HCT116 (cell line): ENCODE data around the gene GPM6B. TPM values are rescaled to one million over a fixed set of nuclear protein-coding genes. Genes with fewer than 3 reads are reported as not detected.

Source experiments
- ATAC-seq: fragments of 200-7000 bp; cut with Tn5 transposase; 2 replicates; pipeline ENCODE4 v1.9.1; 2020; ENCODE audit warnings: mild to moderate bottlenecking, moderate library complexity
- BruUV-seq: library from RNA; stranded (reverse); fragments of 400-500 nt; replicated peaks from 2 replicates; lab custom pipeline; 2021; lab: Mats Ljungman, UMichigan
- CTCF ChIA-PET: fragments of 300-600 bp; sonication (Branson Sonifier 250); formaldehyde crosslinking; loops from one replicate; lab custom pipeline; 2021; ENCODE audit warnings: antibody characterized with exemption; lab: Charles Lee
- POLR2A ChIA-PET: fragments of 300-600, 350-600 bp; sonication (Branson Sonifier 250); formaldehyde crosslinking; loops from one replicate; lab custom pipeline; 2021; ENCODE audit warnings: antibody characterized with exemption; lab: Charles Lee
- RAD21 ChIA-PET, 2 experiments: fragments of 300-600 bp; sonication (Branson Sonifier 250); formaldehyde crosslinking; loops; one replicate each; lab custom pipeline; 2023; ENCODE audit warnings: low total read pairs in 2 of 2; ENCODE audit not compliant: uncharacterized antibody in 2 of 2, unreplicated experiment in 2 of 2, low non-redundant PET in 1 of 2; lab: Charles Lee
- DNase-seq: peaks from one replicate; pipeline ENCODE4 v3.0.0-alpha.2; 2010; ENCODE audit warnings: low read depth, low spot score
- H2AFZ ChIP-seq: fragments of 200-600 bp; shearing (Covaris generic), sonication (generic); 2 replicates; pipeline ENCODE4 v1.6.1; 2017; ENCODE audit warnings: low read depth, mixed run types, mixed read lengths, antibody characterized with exemption, low read length; ENCODE audit not compliant: poor library complexity, severe bottlenecking
- H3K27ac ChIP-seq: 2 replicates; pipeline ENCODE4 v1.5.1; 2012; ENCODE audit warnings: low read depth, low read length
- H3K27me3 ChIP-seq: fragments of 200-600 bp; sonication (generic); 2 replicates; pipeline ENCODE4 v1.6.1; 2016; ENCODE audit warnings: mixed run types, low read length, mixed read lengths; ENCODE audit not compliant: insufficient read depth
- H3K36me3 ChIP-seq, 2 experiments: fragments of 200-500 bp in 1 of 2; fragments of 200-600 bp in 1 of 2; sonication (Bioruptor generic) in 1 of 2; sonication (generic) in 1 of 2; 2 replicates each; pipeline versions ENCODE4 v1.5.1 to v1.6.1; 2014 to 2016; ENCODE audit warnings: low read length in 2 of 2, inconsistent platforms in 1 of 2, mixed read lengths in 1 of 2, mixed run types in 1 of 2; ENCODE audit not compliant: insufficient read depth in 2 of 2, control insufficient read depth in 1 of 2
- H3K4me1 ChIP-seq, 2 experiments: fragments of 200-600 bp in 1 of 2; sonication (generic) in 1 of 2; 2 replicates each; pipeline versions ENCODE4 v1.5.1 to v1.6.1; 2012 to 2017; ENCODE audit warnings: low read length in 2 of 2, inconsistent platforms in 1 of 2, mild to moderate bottlenecking in 1 of 2, mixed read lengths in 1 of 2, mixed run types in 1 of 2, moderate library complexity in 1 of 2; ENCODE audit not compliant: insufficient read depth in 2 of 2, control insufficient read depth in 1 of 2
- H3K4me2 ChIP-seq: fragments of 200-600 bp; sonication (generic); 2 replicates; pipeline ENCODE4 v1.6.1; 2017; ENCODE audit warnings: mixed run types, low read length, mixed read lengths
- H3K4me3 ChIP-seq, 2 experiments: fragments of 200-600 bp in 1 of 2; sonication (generic) in 1 of 2; replicated peaks in 1 of 2; 2 replicates each; pipeline ENCODE4 v1.5.1; 2011 to 2016; ENCODE audit warnings: low read length in 2 of 2, control low read depth in 1 of 2, low read depth in 1 of 2, mild to moderate bottlenecking in 1 of 2, mixed read lengths in 1 of 2, mixed run types in 1 of 2
- H3K79me2 ChIP-seq: fragments of 200-600 bp; sonication (generic); 2 replicates; pipeline ENCODE4 v1.6.1; 2017; ENCODE audit warnings: mild to moderate bottlenecking, mixed run types, low read length, moderate library complexity, mixed read lengths; ENCODE audit not compliant: insufficient read depth
- H3K9ac ChIP-seq: fragments of 200-600 bp; sonication (generic); 2 replicates; pipeline ENCODE4 v1.6.1; 2016; ENCODE audit warnings: low read length, mixed read lengths
- H3K9me2 ChIP-seq: fragments of 200-600 bp; sonication (generic), shearing (Covaris generic); 2 replicates; pipeline ENCODE4 v1.6.1; 2017; ENCODE audit warnings: mixed run types, mild to moderate bottlenecking, moderate library complexity; ENCODE audit not compliant: insufficient read depth
- H3K9me3 ChIP-seq, 2 experiments: fragments of 200-500 bp in 1 of 2; fragments of 200-600 bp in 1 of 2; sonication (Bioruptor generic) in 1 of 2; sonication (generic) in 1 of 2; 2 replicates each; pipeline ENCODE4 v1.6.1; 2014 to 2017; ENCODE audit warnings: low read length in 2 of 2, mixed read lengths in 2 of 2, inconsistent platforms in 1 of 2, low read depth in 1 of 2, mild to moderate bottlenecking in 1 of 2, mixed run types in 1 of 2, moderate library complexity in 1 of 2; ENCODE audit not compliant: control insufficient read depth in 1 of 2, insufficient read depth in 1 of 2
- H4K20me1 ChIP-seq: fragments of 200-600 bp; sonication (generic), shearing (Covaris generic); 2 replicates; pipeline ENCODE4 v1.6.1; 2017; ENCODE audit warnings: mixed run types, mild to moderate bottlenecking, moderate library complexity; ENCODE audit not compliant: insufficient read depth
- CEBPB ChIP-seq: IDR thresholded peaks from 2 replicates; pipeline ENCODE4 v1.6.1; 2012; ENCODE audit warnings: low read depth
- EGR1 ChIP-seq: IDR thresholded peaks from 2 replicates; pipeline ENCODE4 v1.6.1; 2012; ENCODE audit warnings: low read depth
- EZH2 ChIP-seq: fragments of 200-600 bp; sonication (generic); IDR thresholded peaks from 2 replicates; pipeline ENCODE4 v1.6.1; 2017; ENCODE audit warnings: antibody characterized with exemption, mixed run types
- FOSL1 ChIP-seq: IDR thresholded peaks from 2 replicates; pipeline ENCODE4 v1.6.1; 2012; ENCODE audit warnings: low read depth
- POLR2A ChIP-seq: IDR thresholded peaks from 2 replicates; pipeline ENCODE4 v1.7.0; 2011; ENCODE audit warnings: borderline replicate concordance; ENCODE audit not compliant: insufficient read depth, insufficient read length; ENCODE audit errors: extremely low read depth
- POLR2AphosphoS5 ChIP-seq: IDR thresholded peaks from 2 replicates; pipeline ENCODE4 v1.6.1; 2011; ENCODE audit warnings: mild to moderate bottlenecking, low read depth, low read length, moderate library complexity
- RAD21 ChIP-seq: IDR thresholded peaks from 2 replicates; pipeline ENCODE4 v1.6.1; 2012; ENCODE audit warnings: low read depth, mild to moderate bottlenecking
- SIN3A ChIP-seq: IDR thresholded peaks from 2 replicates; pipeline ENCODE4 v1.6.1; 2012; ENCODE audit warnings: low read depth
- SRF ChIP-seq: IDR thresholded peaks from 2 replicates; pipeline ENCODE4 v1.6.1; 2012; ENCODE audit warnings: low read depth
- TCF7L2 ChIP-seq: IDR thresholded peaks from 2 replicates; pipeline ENCODE4 v1.7.0; 2011; ENCODE audit warnings: borderline replicate concordance, inconsistent platforms; ENCODE audit not compliant: insufficient read depth, insufficient read length; ENCODE audit errors: extremely low read depth
- ZBTB33 ChIP-seq: IDR thresholded peaks from 2 replicates; pipeline ENCODE4 v1.6.1; 2011; ENCODE audit warnings: mild to moderate bottlenecking, low read length, moderate library complexity; ENCODE audit not compliant: insufficient replicate concordance; ENCODE audit errors: extremely low read depth
- intact Hi-C: fragments of 100-400 bp; cut with micrococcal nuclease; formaldehyde crosslinking; loops from 2 replicates; pipeline ENCODE4 v1.10.0; 2022
- total RNA-seq: library from RNA; stranded (reverse); gene quantifications from one replicate; pipeline ENCODE4 v1.2.1, GENCODE V29; 2021; ENCODE audit not compliant: unreplicated experiment
- TF ChIP-seq, protein P1 (sequence below): IDR thresholded peaks from 2 replicates; pipeline ENCODE4 v1.6.1; 2012; ENCODE audit warnings: low read depth
- TF ChIP-seq, protein P2 (sequence below): IDR thresholded peaks from 2 replicates; pipeline ENCODE4 v1.6.1; 2012

GPM6B gene
- total RNA-seq, 1 experiment from 2014 or later, result 0.07 TPM

DNA sequence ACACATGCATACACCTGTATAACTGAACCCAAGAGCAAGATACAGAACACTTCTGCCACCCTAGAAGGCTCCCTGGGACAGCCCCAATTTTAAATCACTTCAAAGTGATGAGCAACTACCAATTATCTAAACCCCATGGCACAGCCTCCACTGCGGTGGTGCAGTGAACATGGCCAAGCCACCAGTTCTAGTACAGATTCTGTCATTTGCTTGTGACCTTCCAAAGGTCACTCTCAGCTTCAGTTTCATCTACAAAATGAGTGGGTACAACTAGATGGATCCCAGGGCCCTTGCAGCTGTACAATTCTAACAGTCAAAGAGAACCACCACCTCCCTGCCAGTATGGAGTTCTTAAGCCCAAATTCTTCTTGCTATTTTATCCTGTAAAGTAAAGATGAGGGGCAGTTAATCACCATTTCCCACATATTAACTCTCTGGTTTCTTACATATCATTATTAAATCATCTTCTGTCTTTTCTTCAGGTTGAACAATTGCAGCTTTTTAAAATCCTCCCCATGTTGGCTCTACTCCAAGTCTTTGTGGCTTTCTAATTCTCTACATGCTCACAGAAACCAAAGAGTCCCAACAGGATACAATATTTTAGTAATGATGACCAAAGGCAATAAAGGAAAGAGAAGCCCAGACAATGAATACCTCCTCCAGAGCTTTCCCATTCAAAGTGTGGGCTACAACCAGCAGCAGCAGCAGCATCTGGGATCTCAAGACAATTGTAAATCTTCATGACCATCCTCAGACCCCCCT is 39.0 kb upstream of the GPM6B start:
- Histone ChIP-seq H3K27ac (no peak overlapping the region), H3K4me2 (no peak overlapping the region), H3K36me3 (no peaks in the 10 kb centered on the region), H3K9ac (no peak overlapping the region), H3K9me2 (no peaks in the 10 kb centered on the region), H2AFZ (no peak overlapping the region), H4K20me1 (no peaks in the 10 kb centered on the region), H3K9me3 (no peaks in the 10 kb centered on the region), H3K79me2 (no peaks in the 10 kb centered on the region), H3K4me3 (no peak overlapping the region), H3K27me3 (0 out of 2 replicates have a peak, but pooled peaks cover 3% of the 10 kb centered on the region), H3K4me1 (no peaks in the 10 kb centered on the region)
- intact Hi-C loops, result no loop called here
- no TSS peak for BruUV-seq
- DNase-seq, result no peak
- CTCF ChIA-PET, result no interaction called here
- POLR2A ChIA-PET, result no interaction called here
- TF ChIP-seq ZBTB33, result no peak
- no peak for TF ChIP-seq POLR2AphosphoS5
- no peak for TF ChIP-seq RAD21
- TF ChIP-seq, protein P1, sequence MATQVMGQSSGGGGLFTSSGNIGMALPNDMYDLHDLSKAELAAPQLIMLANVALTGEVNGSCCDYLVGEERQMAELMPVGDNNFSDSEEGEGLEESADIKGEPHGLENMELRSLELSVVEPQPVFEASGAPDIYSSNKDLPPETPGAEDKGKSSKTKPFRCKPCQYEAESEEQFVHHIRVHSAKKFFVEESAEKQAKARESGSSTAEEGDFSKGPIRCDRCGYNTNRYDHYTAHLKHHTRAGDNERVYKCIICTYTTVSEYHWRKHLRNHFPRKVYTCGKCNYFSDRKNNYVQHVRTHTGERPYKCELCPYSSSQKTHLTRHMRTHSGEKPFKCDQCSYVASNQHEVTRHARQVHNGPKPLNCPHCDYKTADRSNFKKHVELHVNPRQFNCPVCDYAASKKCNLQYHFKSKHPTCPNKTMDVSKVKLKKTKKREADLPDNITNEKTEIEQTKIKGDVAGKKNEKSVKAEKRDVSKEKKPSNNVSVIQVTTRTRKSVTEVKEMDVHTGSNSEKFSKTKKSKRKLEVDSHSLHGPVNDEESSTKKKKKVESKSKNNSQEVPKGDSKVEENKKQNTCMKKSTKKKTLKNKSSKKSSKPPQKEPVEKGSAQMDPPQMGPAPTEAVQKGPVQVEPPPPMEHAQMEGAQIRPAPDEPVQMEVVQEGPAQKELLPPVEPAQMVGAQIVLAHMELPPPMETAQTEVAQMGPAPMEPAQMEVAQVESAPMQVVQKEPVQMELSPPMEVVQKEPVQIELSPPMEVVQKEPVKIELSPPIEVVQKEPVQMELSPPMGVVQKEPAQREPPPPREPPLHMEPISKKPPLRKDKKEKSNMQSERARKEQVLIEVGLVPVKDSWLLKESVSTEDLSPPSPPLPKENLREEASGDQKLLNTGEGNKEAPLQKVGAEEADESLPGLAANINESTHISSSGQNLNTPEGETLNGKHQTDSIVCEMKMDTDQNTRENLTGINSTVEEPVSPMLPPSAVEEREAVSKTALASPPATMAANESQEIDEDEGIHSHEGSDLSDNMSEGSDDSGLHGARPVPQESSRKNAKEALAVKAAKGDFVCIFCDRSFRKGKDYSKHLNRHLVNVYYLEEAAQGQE, result no peak
- TF ChIP-seq FOSL1, result no peak
- TF ChIP-seq SRF, result no peak
- TF ChIP-seq EZH2, result no peak
- TF ChIP-seq EGR1, result no peak
- TF ChIP-seq CEBPB, result no peak
- TF ChIP-seq, protein P2, sequence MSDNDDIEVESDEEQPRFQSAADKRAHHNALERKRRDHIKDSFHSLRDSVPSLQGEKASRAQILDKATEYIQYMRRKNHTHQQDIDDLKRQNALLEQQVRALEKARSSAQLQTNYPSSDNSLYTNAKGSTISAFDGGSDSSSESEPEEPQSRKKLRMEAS, result no peak
- no peak for TF ChIP-seq SIN3A
- no peak for TF ChIP-seq TCF7L2
- TF ChIP-seq POLR2A, result no peak
- RAD21 ChIA-PET, result no interaction called here
- ATAC-seq, result no peak
